ENCODE results near the gene CENPF. TPM values are rescaled to one million over a fixed set of nuclear protein-coding genes. Genes with fewer than 3 reads are reported as not detected.

The CENPF gene
- total RNA-seq, 1 donor from 2014 or later, result 4.7 TPM

DNA sequence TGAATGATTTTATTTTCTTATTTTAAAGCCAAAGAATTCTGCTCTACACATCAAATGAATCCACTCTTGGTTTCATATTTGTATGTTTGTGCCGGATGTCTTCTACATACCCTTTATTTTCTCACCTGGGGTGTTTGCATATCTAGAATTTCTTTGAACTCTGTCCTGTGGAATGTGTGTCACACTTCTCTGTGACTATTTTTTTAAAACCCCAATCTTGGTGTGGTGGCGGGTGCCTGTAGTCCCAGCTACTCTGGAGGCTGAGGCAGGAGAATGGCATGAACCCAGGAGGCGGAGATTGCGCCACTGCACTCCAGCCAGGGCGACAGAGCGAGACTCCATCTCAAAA, 35.4 kb downstream of the CENPF start:
- Histone ChIP-seq H3K36me3 (ENCODE audit: control insufficient read depth in 3 of 3, insufficient read depth in 3 of 3, low read length in 3 of 3) (no peaks in the 10 kb centered on the region), H3K27me3 (ENCODE audit: control insufficient read depth in 3 of 3, insufficient read depth in 3 of 3, low read length in 3 of 3) (no peaks in the 10 kb centered on the region), H3K9me3 (ENCODE audit: control insufficient read depth in 3 of 3, low read length in 3 of 3) (no peaks in the 10 kb centered on the region), H3K4me1 (ENCODE audit: control insufficient read depth in 3 of 3, insufficient read depth in 3 of 3, low read length in 3 of 3) (peaks cover 0 to 4% (median 0%) of the 10 kb centered on the region in 3 donors), H3K4me3 (ENCODE audit: low read length in 3 of 3) (no peak overlapping the region), H3K9ac (ENCODE audit: low read depth in 1 of 3, low read length in 3 of 3) (no peak overlapping the region), H3K27ac (ENCODE audit: low read depth, low read length) (no peak overlapping the region)

DNA sequence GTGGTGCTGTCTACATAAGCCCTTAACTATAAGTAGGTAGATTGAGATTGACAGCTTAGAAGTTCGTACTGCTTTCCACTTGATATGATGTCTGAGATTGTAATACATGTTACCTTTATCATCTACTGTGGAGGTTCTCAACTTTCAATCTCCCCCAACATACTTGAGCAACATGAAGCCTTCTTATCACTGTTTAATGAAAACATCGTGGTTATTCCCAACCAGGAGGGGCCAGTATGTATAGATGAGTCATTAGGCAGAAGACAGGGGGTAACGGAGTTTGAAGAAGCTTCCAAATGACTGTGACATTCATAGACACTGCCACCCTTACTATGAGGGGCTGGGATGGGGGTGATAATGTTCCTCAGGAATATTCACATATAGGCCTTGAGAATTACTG, 36.0 kb downstream of the CENPF start:
- H3K9ac ChIP-seq (ENCODE audit: low read depth in 1 of 3, low read length in 3 of 3), result no peak overlapping the region

DNA sequence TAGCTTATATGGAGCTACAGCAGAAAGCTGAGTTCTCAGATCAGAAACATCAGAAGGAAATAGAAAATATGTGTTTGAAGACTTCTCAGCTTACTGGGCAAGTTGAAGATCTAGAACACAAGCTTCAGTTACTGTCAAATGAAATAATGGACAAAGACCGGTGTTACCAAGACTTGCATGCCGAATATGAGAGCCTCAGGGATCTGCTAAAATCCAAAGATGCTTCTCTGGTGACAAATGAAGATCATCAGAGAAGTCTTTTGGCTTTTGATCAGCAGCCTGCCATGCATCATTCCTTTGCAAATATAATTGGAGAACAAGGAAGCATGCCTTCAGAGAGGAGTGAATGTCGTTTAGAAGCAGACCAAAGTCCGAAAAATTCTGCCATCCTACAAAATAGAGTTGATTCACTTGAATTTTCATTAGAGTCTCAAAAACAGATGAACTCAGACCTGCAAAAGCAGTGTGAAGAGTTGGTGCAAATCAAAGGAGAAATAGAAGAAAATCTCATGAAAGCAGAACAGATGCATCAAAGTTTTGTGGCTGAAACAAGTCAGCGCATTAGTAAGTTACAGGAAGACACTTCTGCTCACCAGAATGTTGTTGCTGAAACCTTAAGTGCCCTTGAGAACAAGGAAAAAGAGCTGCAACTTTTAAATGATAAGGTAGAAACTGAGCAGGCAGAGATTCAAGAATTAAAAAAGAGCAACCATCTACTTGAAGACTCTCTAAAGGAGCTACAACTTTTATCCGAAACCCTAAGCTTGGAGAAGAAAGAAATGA, 37.6 kb downstream of the CENPF start:
- Histone ChIP-seq H3K4me3 (ENCODE audit: low read length in 3 of 3) (no peak overlapping the region), H3K27ac (ENCODE audit: low read depth, low read length) (no peak overlapping the region), H3K9me3 (ENCODE audit: control insufficient read depth in 3 of 3, low read length in 3 of 3) (no peaks in the 10 kb centered on the region), H3K4me1 (ENCODE audit: control insufficient read depth in 3 of 3, insufficient read depth in 3 of 3, low read length in 3 of 3) (peaks cover 0 to 4% (median 0%) of the 10 kb centered on the region in 3 donors), H3K36me3 (ENCODE audit: control insufficient read depth in 3 of 3, insufficient read depth in 3 of 3, low read length in 3 of 3) (no peaks in the 10 kb centered on the region), H3K9ac (ENCODE audit: low read depth in 1 of 3, low read length in 3 of 3) (no peak overlapping the region), H3K27me3 (ENCODE audit: control insufficient read depth in 3 of 3, insufficient read depth in 3 of 3, low read length in 3 of 3) (no peaks in the 10 kb centered on the region)

More for the DNA sequence above, 36.0 kb downstream of the CENPF start:
- Histone ChIP-seq H3K27me3 (ENCODE audit: control insufficient read depth in 3 of 3, insufficient read depth in 3 of 3, low read length in 3 of 3) (no peaks in the 10 kb centered on the region), H3K36me3 (ENCODE audit: control insufficient read depth in 3 of 3, insufficient read depth in 3 of 3, low read length in 3 of 3) (no peaks in the 10 kb centered on the region), H3K4me1 (ENCODE audit: control insufficient read depth in 3 of 3, insufficient read depth in 3 of 3, low read length in 3 of 3) (peaks cover 0 to 4% (median 0%) of the 10 kb centered on the region in 3 donors), H3K4me3 (ENCODE audit: low read length in 3 of 3) (no peak overlapping the region), H3K27ac (ENCODE audit: low read depth, low read length) (no peak overlapping the region), H3K9me3 (ENCODE audit: control insufficient read depth in 3 of 3, low read length in 3 of 3) (no peaks in the 10 kb centered on the region)

DNA sequence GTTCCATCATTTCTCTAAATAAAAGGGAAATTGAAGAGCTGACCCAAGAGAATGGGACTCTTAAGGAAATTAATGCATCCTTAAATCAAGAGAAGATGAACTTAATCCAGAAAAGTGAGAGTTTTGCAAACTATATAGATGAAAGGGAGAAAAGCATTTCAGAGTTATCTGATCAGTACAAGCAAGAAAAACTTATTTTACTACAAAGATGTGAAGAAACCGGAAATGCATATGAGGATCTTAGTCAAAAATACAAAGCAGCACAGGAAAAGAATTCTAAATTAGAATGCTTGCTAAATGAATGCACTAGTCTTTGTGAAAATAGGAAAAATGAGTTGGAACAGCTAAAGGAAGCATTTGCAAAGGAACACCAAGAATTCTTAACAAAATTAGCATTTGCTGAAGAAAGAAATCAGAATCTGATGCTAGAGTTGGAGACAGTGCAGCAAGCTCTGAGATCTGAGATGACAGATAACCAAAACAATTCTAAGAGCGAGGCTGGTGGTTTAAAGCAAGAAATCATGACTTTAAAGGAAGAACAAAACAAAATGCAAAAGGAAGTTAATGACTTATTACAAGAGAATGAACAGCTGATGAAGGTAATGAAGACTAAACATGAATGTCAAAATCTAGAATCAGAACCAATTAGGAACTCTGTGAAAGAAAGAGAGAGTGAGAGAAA, 38.4 kb downstream of the CENPF start:
- Histone ChIP-seq H3K9me3 (ENCODE audit: control insufficient read depth in 3 of 3, low read length in 3 of 3) (no peaks in the 10 kb centered on the region), H3K9ac (ENCODE audit: low read depth in 1 of 3, low read length in 3 of 3) (no peak overlapping the region), H3K4me1 (ENCODE audit: control insufficient read depth in 3 of 3, insufficient read depth in 3 of 3, low read length in 3 of 3) (peaks cover 0 to 4% (median 0%) of the 10 kb centered on the region in 3 donors), H3K27me3 (ENCODE audit: control insufficient read depth in 3 of 3, insufficient read depth in 3 of 3, low read length in 3 of 3) (no peaks in the 10 kb centered on the region), H3K36me3 (ENCODE audit: control insufficient read depth in 3 of 3, insufficient read depth in 3 of 3, low read length in 3 of 3) (no peaks in the 10 kb centered on the region), H3K4me3 (ENCODE audit: low read length in 3 of 3) (no peak overlapping the region), H3K27ac (ENCODE audit: low read depth, low read length) (no peak overlapping the region)

DNA sequence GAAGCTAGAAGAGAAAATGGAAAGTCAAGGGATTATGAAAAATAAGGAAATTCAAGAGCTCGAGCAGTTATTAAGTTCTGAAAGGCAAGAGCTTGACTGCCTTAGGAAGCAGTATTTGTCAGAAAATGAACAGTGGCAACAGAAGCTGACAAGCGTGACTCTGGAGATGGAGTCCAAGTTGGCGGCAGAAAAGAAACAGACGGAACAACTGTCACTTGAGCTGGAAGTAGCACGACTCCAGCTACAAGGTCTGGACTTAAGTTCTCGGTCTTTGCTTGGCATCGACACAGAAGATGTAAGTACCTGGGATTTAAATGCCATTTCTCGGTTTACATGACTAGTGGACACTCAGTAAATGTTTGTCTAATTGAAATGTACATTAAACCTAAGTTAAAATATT, 40.0 kb downstream of the CENPF start:
- Histone ChIP-seq H3K36me3 (ENCODE audit: control insufficient read depth in 3 of 3, insufficient read depth in 3 of 3, low read length in 3 of 3) (no peaks in the 10 kb centered on the region), H3K9me3 (ENCODE audit: control insufficient read depth in 3 of 3, low read length in 3 of 3) (no peaks in the 10 kb centered on the region)

DNA sequence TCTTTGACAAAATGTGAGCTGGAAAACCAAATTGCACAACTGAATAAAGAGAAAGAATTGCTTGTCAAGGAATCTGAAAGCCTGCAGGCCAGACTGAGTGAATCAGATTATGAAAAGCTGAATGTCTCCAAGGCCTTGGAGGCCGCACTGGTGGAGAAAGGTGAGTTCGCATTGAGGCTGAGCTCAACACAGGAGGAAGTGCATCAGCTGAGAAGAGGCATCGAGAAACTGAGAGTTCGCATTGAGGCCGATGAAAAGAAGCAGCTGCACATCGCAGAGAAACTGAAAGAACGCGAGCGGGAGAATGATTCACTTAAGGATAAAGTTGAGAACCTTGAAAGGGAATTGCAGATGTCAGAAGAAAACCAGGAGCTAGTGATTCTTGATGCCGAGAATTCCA, 42.7 kb downstream of the CENPF start:
- no peaks in the 10 kb centered on the region for H3K36me3 ChIP-seq (ENCODE audit: control insufficient read depth in 3 of 3, insufficient read depth in 3 of 3, low read length in 3 of 3)
- H3K27me3 ChIP-seq (ENCODE audit: control insufficient read depth in 3 of 3, insufficient read depth in 3 of 3, low read length in 3 of 3), result no peaks in the 10 kb centered on the region
- no peak overlapping the region for H3K4me3 ChIP-seq (ENCODE audit: low read length in 3 of 3)
- peaks cover 0 to 4% (median 0%) of the 10 kb centered on the region in 3 donors for H3K4me1 ChIP-seq (ENCODE audit: control insufficient read depth in 3 of 3, insufficient read depth in 3 of 3, low read length in 3 of 3)
- no peak overlapping the region for H3K27ac ChIP-seq (ENCODE audit: low read depth, low read length)
- no peak overlapping the region for H3K9ac ChIP-seq (ENCODE audit: low read depth in 1 of 3, low read length in 3 of 3)
- H3K9me3 ChIP-seq (ENCODE audit: control insufficient read depth in 3 of 3, low read length in 3 of 3), result no peaks in the 10 kb centered on the region

More for the DNA sequence above, 40.0 kb downstream of the CENPF start:
- no peak overlapping the region for H3K4me3 ChIP-seq (ENCODE audit: low read length in 3 of 3)
- H3K4me1 ChIP-seq (ENCODE audit: control insufficient read depth in 3 of 3, insufficient read depth in 3 of 3, low read length in 3 of 3), result peaks cover 0 to 4% (median 0%) of the 10 kb centered on the region in 3 donors
- H3K27ac ChIP-seq (ENCODE audit: low read depth, low read length), result no peak overlapping the region
- H3K9ac ChIP-seq (ENCODE audit: low read depth in 1 of 3, low read length in 3 of 3), result no peak overlapping the region
- no peaks in the 10 kb centered on the region for H3K27me3 ChIP-seq (ENCODE audit: control insufficient read depth in 3 of 3, insufficient read depth in 3 of 3, low read length in 3 of 3)

DNA sequence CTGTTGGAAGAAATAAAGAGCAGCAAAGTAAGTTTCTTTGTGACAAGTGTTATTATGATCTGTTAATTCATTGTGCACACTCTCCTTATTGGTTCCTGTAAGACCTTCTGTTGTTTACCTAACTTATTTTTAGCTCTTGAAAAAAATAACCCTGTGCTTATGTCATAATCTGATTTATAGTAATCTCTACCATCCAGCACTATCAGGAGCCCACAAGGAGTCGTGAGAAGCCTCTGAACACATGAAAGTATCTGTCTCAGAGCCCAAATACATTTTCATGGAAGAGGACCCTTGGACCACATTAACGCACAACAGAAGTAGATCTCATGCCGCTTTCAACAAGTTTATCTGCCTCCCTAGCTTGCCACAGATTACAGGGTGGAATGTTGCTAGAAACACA, 45.8 kb downstream of the CENPF start:
- H3K36me3 ChIP-seq (ENCODE audit: control insufficient read depth in 3 of 3, insufficient read depth in 3 of 3, low read length in 3 of 3), result no peaks in the 10 kb centered on the region
- peak overlapping the region in 1 of 3 donors; percentile 30 for H3K4me3 ChIP-seq (ENCODE audit: low read length in 3 of 3)
- no peak overlapping the region for H3K9ac ChIP-seq (ENCODE audit: low read depth in 1 of 3, low read length in 3 of 3)
- peak overlapping the region; percentile 22 for H3K27ac ChIP-seq (ENCODE audit: low read depth, low read length)
- H3K27me3 ChIP-seq (ENCODE audit: control insufficient read depth in 3 of 3, insufficient read depth in 3 of 3, low read length in 3 of 3), result no peaks in the 10 kb centered on the region
- no peaks in the 10 kb centered on the region for H3K4me1 ChIP-seq (ENCODE audit: control insufficient read depth in 3 of 3, insufficient read depth in 3 of 3, low read length in 3 of 3)
- H3K9me3 ChIP-seq (ENCODE audit: control insufficient read depth in 3 of 3, low read length in 3 of 3), result no peaks in the 10 kb centered on the region

DNA sequence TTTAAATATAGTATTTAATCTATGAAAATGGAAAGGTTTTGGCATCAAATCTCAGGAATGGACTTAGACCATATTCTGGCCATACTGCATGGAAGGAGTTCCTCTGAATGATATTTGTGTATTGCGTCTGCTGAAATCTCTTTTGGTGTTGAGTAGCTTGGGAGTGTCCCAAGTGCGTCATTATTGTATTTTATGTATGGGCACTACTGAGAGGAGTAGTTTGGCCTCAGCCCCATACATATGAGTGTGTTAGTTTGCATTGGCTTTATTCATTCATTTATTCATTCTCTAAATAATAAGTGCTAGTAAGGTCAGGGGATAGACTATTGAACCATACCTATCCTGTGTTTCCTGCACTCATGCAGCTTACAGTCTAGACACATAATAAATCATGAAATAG, 46.6 kb downstream of the CENPF start:
- Histone ChIP-seq H3K4me1 (ENCODE audit: control insufficient read depth in 3 of 3, insufficient read depth in 3 of 3, low read length in 3 of 3) (no peaks in the 10 kb centered on the region), H3K36me3 (ENCODE audit: control insufficient read depth in 3 of 3, insufficient read depth in 3 of 3, low read length in 3 of 3) (no peaks in the 10 kb centered on the region), H3K27me3 (ENCODE audit: control insufficient read depth in 3 of 3, insufficient read depth in 3 of 3, low read length in 3 of 3) (no peaks in the 10 kb centered on the region), H3K4me3 (ENCODE audit: low read length in 3 of 3) (no peak overlapping the region), H3K27ac (ENCODE audit: low read depth, low read length) (no peak overlapping the region), H3K9ac (ENCODE audit: low read depth in 1 of 3, low read length in 3 of 3) (no peak overlapping the region), H3K9me3 (ENCODE audit: control insufficient read depth in 3 of 3, low read length in 3 of 3) (no peaks in the 10 kb centered on the region)

DNA sequence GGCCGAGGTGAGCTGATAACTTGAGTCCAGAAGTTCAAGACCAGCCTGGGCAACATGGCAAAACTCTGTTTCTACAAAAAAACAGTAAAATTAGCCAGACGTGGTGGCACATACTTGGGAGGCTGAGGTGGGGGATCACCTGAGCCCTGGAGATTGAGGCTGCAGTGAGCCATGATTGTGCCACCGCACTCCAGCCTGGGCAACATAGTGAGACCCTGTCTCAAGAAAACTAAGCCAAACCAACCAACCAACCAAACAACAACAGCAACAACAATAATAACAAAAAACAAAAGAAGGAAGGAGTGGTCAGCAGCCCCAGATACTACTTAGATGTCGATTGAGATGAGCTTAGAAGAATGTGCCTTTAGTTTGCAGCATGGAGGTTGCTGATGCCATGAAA, 47.7 kb downstream of the CENPF start:
- no peak overlapping the region for H3K4me3 ChIP-seq (ENCODE audit: low read length in 3 of 3)
- H3K4me1 ChIP-seq (ENCODE audit: control insufficient read depth in 3 of 3, insufficient read depth in 3 of 3, low read length in 3 of 3), result no peaks in the 10 kb centered on the region
- H3K27ac ChIP-seq (ENCODE audit: low read depth, low read length), result no peak overlapping the region
- H3K9ac ChIP-seq (ENCODE audit: low read depth in 1 of 3, low read length in 3 of 3), result no peak overlapping the region
- H3K27me3 ChIP-seq (ENCODE audit: control insufficient read depth in 3 of 3, insufficient read depth in 3 of 3, low read length in 3 of 3), result no peaks in the 10 kb centered on the region
- H3K36me3 ChIP-seq (ENCODE audit: control insufficient read depth in 3 of 3, insufficient read depth in 3 of 3, low read length in 3 of 3), result no peaks in the 10 kb centered on the region
- H3K9me3 ChIP-seq (ENCODE audit: control insufficient read depth in 3 of 3, low read length in 3 of 3), result no peaks in the 10 kb centered on the region

DNA sequence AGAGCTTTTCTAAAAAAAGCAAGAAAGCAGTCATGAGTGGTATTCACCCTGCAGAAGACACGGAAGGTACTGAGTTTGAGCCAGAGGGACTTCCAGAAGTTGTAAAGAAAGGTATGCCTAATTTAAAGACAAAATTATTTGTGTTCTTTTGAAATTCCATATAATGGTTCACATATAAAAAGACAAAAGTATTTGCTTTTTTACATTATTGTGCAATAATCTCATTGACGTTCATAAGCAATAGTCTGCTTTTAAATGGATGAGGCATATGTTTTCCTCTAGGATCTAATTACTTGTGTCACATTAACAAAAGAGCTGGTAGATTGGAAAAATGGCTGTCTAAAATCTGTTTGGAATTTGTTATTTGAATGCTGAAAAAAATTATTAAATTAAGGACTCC, 54.3 kb downstream of the CENPF start:
- no peak overlapping the region for H3K9ac ChIP-seq (ENCODE audit: low read depth in 1 of 3, low read length in 3 of 3)
- H3K27me3 ChIP-seq (ENCODE audit: control insufficient read depth in 3 of 3, insufficient read depth in 3 of 3, low read length in 3 of 3), result no peaks in the 10 kb centered on the region
- H3K4me1 ChIP-seq (ENCODE audit: control insufficient read depth in 3 of 3, insufficient read depth in 3 of 3, low read length in 3 of 3), result no peaks in the 10 kb centered on the region
- H3K4me3 ChIP-seq (ENCODE audit: low read length in 3 of 3), result no peak overlapping the region
- no peak overlapping the region for H3K27ac ChIP-seq (ENCODE audit: low read depth, low read length)
- no peaks in the 10 kb centered on the region for H3K9me3 ChIP-seq (ENCODE audit: control insufficient read depth in 3 of 3, low read length in 3 of 3)
- H3K36me3 ChIP-seq (ENCODE audit: control insufficient read depth in 3 of 3, insufficient read depth in 3 of 3, low read length in 3 of 3), result no peaks in the 10 kb centered on the region
